Hepatic stellate cell (primary cell): ENCODE measurements around the gene IFI44L.

Source experiments
- DNase-seq: peaks from one replicate; pipeline ENCODE4 v3.0.0; 2011; ENCODE audit warnings: low spot score

The IFI44L gene

DNA sequence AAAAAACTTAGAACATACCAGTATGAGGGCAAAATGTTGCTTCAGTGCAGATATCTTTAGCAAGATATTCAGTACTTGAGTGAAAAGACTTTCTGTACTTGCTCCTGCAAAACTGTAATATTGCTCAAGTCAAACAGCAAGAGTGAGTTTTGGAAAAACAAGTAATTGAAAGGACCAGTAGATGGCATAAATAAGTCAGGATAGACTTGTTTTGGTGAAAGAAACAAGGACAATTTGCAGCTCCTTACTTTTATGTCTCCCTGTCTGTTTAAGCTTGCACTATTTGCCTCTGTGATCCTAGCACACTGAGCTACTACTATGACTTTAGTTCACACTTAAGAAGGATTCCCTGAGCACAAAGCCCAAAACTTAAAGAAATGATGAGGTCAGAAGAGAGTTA lies 68.4 kb downstream of the IFI44L start:
- peak; percentile 7 for DNase-seq

DNA sequence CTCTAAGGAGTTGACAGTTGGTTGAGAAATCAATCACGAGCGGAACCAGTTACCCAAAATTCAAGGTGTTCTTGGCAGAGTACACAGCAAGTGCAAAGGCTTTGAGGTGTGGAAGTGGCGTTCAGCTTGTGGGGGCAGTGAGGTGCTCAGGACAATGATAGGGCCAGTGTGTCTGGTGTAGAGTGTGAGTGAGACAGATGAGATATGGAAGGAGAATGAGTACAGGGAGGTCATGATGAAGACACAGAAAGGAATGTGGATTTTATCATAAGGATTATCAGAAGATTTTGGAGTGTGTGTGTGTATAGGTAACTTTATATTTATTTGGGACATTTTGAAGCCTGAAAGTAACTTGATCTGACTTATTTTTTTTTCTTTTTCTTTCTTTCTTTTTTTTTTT lies 70.3 kb downstream of the IFI44L start:
- DNase-seq: no peak

DNA sequence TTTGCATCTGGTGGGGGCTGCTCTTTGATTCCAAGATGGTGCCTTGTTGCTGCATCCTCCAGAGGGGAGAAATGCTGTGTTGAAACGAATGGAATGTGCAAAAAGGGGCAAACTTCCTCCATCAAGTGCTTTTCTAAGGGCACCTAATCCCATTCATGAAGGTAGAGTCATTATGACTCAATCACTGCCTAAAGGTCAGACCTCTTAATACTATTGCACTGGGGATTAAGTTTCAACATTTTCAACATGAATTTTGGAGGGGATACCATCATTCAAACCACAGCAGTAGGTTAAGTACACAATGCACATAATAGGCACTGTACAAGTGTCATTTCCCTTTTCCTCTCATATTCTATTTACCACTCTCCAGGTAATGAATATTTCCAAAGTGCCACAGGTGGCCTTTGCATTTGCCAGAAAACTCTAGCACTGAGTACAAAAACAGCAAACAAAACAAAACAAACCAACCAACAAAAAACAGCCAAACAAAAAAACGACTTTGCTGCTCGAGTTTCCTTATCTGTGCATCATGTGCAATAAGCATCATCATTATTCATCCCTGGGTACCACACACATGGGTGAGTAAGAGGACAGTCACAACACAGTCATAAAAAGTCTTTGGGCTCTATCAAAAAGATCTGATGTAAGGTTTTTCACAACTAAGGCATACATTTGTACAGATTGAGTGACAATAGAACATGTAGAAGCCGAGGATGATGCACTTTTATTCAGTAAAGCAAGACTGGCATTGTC lies 71.9 kb downstream of the IFI44L start:
- no peak for DNase-seq
